Sigmoid colon (tissue), 4 donors: Measurements from ENCODE around the gene KMT5C.

Experiments used
- EP300 ChIP-seq, 4 donors: sonication (generic); formaldehyde crosslinking; IDR thresholded peaks; one replicate each; pipeline ENCODE4 v1.6.1; 2017; ENCODE audit warnings: antibody characterized with exemption in 4 of 4
- POLR2A ChIP-seq, 2 donors: fragments of 450-650 bp; IDR thresholded peaks; one replicate each; pipeline ENCODE4 v1.6.1; 2016; ENCODE audit warnings: antibody characterized with exemption in 2 of 2, mild to moderate bottlenecking in 2 of 2, moderate library complexity in 2 of 2
- POLR2AphosphoS5 ChIP-seq, 4 donors: sonication (generic); formaldehyde crosslinking; IDR thresholded peaks; one replicate each; pipeline ENCODE4 v1.6.1; 2017; ENCODE audit warnings: antibody characterized with exemption in 4 of 4
- TF ChIP-seq, protein P1 (sequence below), 4 experiments: fragments of 450-650 bp in 3 of 4; fragments of 200-600 bp in 1 of 4; IDR thresholded peaks; one replicate each; pipeline ENCODE4 v1.5.1; 2016 to 2019; ENCODE audit warnings: antibody characterized with exemption in 4 of 4, mild to moderate bottlenecking in 3 of 4, moderate library complexity in 2 of 4

DNA sequence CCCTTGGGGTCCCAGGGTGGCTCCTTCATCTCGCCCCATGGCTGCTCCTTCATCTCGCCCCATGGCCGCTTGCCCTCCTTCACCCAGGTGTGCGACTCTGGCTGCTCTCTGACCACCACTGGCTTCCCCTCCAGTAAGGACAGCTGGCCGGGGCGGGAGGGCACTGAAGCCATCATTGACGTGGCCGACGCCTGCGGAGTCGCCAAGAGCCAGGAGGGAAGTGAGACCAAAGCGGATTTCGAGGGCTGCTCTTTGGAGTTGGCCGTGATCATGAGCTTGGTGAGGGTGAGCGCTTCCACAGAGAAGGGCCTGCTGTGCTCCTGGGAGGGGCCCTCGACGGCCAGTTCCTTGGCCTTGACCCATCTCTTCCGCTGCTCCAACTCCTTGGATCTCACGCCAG lies 18.8 kb downstream of the KMT5C start:
- TF ChIP-seq EP300 (IDR thresholded peaks at IDR 0.05): no peak
- TF ChIP-seq, protein P1, sequence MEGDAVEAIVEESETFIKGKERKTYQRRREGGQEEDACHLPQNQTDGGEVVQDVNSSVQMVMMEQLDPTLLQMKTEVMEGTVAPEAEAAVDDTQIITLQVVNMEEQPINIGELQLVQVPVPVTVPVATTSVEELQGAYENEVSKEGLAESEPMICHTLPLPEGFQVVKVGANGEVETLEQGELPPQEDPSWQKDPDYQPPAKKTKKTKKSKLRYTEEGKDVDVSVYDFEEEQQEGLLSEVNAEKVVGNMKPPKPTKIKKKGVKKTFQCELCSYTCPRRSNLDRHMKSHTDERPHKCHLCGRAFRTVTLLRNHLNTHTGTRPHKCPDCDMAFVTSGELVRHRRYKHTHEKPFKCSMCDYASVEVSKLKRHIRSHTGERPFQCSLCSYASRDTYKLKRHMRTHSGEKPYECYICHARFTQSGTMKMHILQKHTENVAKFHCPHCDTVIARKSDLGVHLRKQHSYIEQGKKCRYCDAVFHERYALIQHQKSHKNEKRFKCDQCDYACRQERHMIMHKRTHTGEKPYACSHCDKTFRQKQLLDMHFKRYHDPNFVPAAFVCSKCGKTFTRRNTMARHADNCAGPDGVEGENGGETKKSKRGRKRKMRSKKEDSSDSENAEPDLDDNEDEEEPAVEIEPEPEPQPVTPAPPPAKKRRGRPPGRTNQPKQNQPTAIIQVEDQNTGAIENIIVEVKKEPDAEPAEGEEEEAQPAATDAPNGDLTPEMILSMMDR (IDR thresholded peaks at IDR 0.05): no peak
- no peak for TF ChIP-seq POLR2AphosphoS5 (IDR thresholded peaks at IDR 0.05)
- TF ChIP-seq POLR2A (IDR thresholded peaks at IDR 0.05): no peak
